Measurements from ENCODE around the gene CLMP.

Gene CLMP

DNA sequence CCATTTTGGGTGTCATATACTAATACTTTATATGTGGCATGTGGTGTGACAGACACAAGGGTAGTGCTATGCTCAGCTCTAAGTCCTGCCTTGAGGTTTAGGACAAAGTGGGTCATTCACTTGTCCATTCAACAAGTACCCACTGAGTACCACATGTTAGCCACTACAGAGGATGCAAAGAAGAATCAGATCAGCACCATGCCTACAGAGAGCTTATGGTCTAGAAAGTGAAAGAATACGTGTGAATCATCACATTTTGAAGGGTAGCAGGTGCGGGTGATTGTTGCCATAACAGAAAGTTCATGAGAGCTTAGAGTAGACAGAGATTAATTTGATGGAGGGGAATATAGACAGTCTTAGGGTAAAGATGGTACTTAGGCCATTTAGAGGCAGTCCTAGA is 18.3 kb downstream of the CLMP start:
- Histone ChIP-seq H3K79me2 (ENCODE audit: control insufficient read depth, low read length) (no peaks in the 10 kb centered on the region), H3K9me2 (replicated peaks; ENCODE audit: control insufficient read depth, low read length) (no peaks in the 10 kb centered on the region), H3K4me3 (ENCODE audit: low read length) (no peak overlapping the region), H3K9me3 (ENCODE audit: control insufficient read depth, insufficient read depth, low read length) (no peaks in the 10 kb centered on the region), H3K4me2 (ENCODE audit: low read length) (no peak overlapping the region), H3K4me1 (ENCODE audit: control insufficient read depth, low read length) (no peaks in the 10 kb centered on the region), H3K27ac (ENCODE audit: low read depth, low read length) (no peak overlapping the region), H4K20me1 (ENCODE audit: control insufficient read depth, insufficient read depth, low read depth, low read length) (no peaks in the 10 kb centered on the region; the same call in 1 of the 2 replicates), H3K27me3 (ENCODE audit: control insufficient read depth, low read length) (peaks cover 15% of the 10 kb centered on the region), H3K36me3 (ENCODE audit: control insufficient read depth, low read length) (no peaks in the 10 kb centered on the region), H3F3A (ENCODE audit: control insufficient read depth, insufficient read depth) (no peaks in the 10 kb centered on the region)
- TF ChIP-seq EZH2phosphoT487 (IDR thresholded peaks at IDR 0.05; ENCODE audit: borderline replicate concordance, low read length): no peak
- TF ChIP-seq, protein P1, sequence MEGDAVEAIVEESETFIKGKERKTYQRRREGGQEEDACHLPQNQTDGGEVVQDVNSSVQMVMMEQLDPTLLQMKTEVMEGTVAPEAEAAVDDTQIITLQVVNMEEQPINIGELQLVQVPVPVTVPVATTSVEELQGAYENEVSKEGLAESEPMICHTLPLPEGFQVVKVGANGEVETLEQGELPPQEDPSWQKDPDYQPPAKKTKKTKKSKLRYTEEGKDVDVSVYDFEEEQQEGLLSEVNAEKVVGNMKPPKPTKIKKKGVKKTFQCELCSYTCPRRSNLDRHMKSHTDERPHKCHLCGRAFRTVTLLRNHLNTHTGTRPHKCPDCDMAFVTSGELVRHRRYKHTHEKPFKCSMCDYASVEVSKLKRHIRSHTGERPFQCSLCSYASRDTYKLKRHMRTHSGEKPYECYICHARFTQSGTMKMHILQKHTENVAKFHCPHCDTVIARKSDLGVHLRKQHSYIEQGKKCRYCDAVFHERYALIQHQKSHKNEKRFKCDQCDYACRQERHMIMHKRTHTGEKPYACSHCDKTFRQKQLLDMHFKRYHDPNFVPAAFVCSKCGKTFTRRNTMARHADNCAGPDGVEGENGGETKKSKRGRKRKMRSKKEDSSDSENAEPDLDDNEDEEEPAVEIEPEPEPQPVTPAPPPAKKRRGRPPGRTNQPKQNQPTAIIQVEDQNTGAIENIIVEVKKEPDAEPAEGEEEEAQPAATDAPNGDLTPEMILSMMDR (IDR thresholded peaks at IDR 0.05; ENCODE audit: low read depth, low read length, poor library complexity, severe bottlenecking): no peak

DNA sequence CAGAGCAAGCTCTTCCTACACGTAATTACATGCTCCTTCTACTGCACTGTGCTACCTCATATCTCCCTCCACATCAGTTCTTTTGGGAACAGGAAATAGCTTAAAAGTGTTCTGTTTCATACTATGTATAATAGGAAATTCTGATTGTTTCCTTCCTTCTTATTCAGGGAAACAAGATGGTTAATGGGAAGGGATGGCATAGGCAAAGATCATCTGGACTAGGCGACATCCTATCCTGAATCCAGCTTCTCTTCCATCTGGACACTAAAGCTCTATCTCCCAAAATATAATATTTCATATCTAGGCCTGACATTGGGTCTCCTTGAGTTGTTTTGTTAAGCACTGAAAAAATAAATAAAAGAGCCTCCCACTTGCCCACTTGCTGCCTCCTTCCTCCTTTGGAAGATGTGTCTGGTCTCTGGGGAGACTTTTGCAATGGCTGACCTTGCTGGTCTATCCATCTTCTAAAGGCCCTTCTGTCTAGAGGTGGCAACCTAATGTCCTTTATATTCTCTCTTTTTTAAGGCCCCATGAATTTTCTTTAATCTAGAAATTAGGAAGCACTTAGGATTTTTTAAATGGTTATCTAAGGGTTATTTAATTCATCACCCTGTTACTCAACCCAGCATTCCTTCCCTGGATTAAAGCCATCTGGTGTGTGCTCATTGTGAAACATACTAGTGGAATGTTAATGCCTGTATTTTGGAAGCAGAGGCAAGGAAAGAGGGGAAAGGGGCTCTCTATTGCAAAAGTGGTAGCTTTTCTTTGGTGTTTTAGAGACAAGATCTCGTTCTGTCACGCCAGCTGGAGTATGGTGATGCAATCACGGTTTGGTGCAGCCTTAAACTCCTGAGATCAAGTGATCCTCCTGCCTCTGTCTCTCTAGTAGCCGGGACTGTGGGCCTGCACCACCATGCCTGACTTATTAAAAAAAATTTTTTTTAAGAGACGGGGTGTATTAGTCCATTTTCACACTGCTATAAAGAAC is 20.6 kb downstream of the CLMP start:
- Histone ChIP-seq H3K27me3 (ENCODE audit: control insufficient read depth, low read length) (peaks cover 9% of the 10 kb centered on the region), H4K20me1 (ENCODE audit: control insufficient read depth, insufficient read depth, low read depth, low read length) (no peaks in the 10 kb centered on the region), H3K36me3 (ENCODE audit: control insufficient read depth, low read length) (no peaks in the 10 kb centered on the region), H3K4me1 (ENCODE audit: control insufficient read depth, low read length) (no peaks in the 10 kb centered on the region), H3K27ac (ENCODE audit: low read depth, low read length) (no peak overlapping the region), H3F3A (ENCODE audit: control insufficient read depth, insufficient read depth) (no peaks in the 10 kb centered on the region), H3K9me3 (ENCODE audit: control insufficient read depth, insufficient read depth, low read length) (no peaks in the 10 kb centered on the region), H3K4me3 (ENCODE audit: low read length) (no peak overlapping the region), H3K9me2 (replicated peaks; ENCODE audit: control insufficient read depth, low read length) (no peaks in the 10 kb centered on the region), H3K4me2 (ENCODE audit: low read length) (no peak overlapping the region), H3K79me2 (ENCODE audit: control insufficient read depth, low read length) (no peaks in the 10 kb centered on the region)
- TF ChIP-seq, protein P1 (IDR thresholded peaks at IDR 0.05; ENCODE audit: low read depth, low read length, poor library complexity, severe bottlenecking): no peak
- no peak for TF ChIP-seq EZH2phosphoT487 (IDR thresholded peaks at IDR 0.05; ENCODE audit: borderline replicate concordance, low read length)

DNA sequence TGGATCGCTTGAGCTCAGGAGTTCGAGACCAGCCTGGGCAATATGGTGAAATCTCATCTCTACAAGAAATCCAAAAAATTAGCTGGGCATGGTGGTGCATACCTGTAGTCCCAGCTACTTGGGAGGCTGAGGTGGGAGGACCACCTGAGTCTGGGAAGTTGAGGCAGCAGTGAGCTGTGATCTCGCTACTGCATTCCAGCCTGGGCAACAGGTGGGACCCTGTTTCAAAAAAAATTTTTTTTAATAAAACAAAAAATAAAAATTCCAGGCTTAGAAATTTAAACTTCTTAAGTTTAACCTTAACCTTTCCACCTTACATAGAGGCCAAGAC is 21.2 kb downstream of the CLMP start:
- Histone ChIP-seq H3K4me1 (ENCODE audit: control insufficient read depth, low read length) (no peaks in the 10 kb centered on the region), H3K9me2 (replicated peaks; ENCODE audit: control insufficient read depth, low read length) (no peaks in the 10 kb centered on the region), H3K36me3 (ENCODE audit: control insufficient read depth, low read length) (no peaks in the 10 kb centered on the region), H3K9me3 (ENCODE audit: control insufficient read depth, insufficient read depth, low read length) (no peaks in the 10 kb centered on the region), H3K27ac (ENCODE audit: low read depth, low read length) (no peak overlapping the region), H3K79me2 (ENCODE audit: control insufficient read depth, low read length) (no peaks in the 10 kb centered on the region), H4K20me1 (ENCODE audit: control insufficient read depth, insufficient read depth, low read depth, low read length) (no peaks in the 10 kb centered on the region), H3F3A (ENCODE audit: control insufficient read depth, insufficient read depth) (no peaks in the 10 kb centered on the region), H3K4me2 (ENCODE audit: low read length) (no peak overlapping the region), H3K4me3 (ENCODE audit: low read length) (no peak overlapping the region), H3K27me3 (ENCODE audit: control insufficient read depth, low read length) (peaks cover 9% of the 10 kb centered on the region)
- TF ChIP-seq, protein P1 (IDR thresholded peaks at IDR 0.05; ENCODE audit: low read depth, low read length, poor library complexity, severe bottlenecking): no peak
- no peak for TF ChIP-seq EZH2phosphoT487 (IDR thresholded peaks at IDR 0.05; ENCODE audit: borderline replicate concordance, low read length)
